Thyroid gland (tissue), 4 donors: ENCODE measurements around the gene LAMA2. TPM values are rescaled to one million over a fixed set of nuclear protein-coding genes. Genes with fewer than 3 reads are reported as not detected.

ENCODE experiments used
- DNase-seq, 2 donors: peaks; one replicate each; pipeline ENCODE4 v3.0.0-alpha.2; 2019
- H3K27ac ChIP-seq, 3 donors: fragments of 200-600 bp; sonication (generic); 1 replicate in 2 of 3; 2 replicates in 1 of 3; pipeline ENCODE4 v1.5.1; 2016 to 2019; ENCODE audit warnings: mild to moderate bottlenecking in 1 of 3, moderate library complexity in 1 of 3
- H3K27me3 ChIP-seq: fragments of 200-600 bp; sonication (generic); one replicate; pipeline ENCODE4 v1.5.1; 2019
- H3K36me3 ChIP-seq, 2 donors: fragments of 200-600 bp; sonication (generic); one replicate each; pipeline ENCODE4 v1.5.1; 2016 to 2019
- H3K4me1 ChIP-seq, 2 donors: fragments of 200-600 bp; sonication (generic); one replicate each; pipeline ENCODE4 v1.5.1; 2017 to 2019
- H3K4me3 ChIP-seq, 3 donors: fragments of 200-600 bp; sonication (generic); replicated peaks in 1 of 3; 1 replicate in 2 of 3; 2 replicates in 1 of 3; pipeline ENCODE4 v1.5.1; 2016; ENCODE audit warnings: mild to moderate bottlenecking in 1 of 3
- H3K9me3 ChIP-seq: fragments of 200-600 bp; sonication (generic); one replicate; pipeline ENCODE4 v1.5.1; 2017
- POLR2A ChIP-seq, 2 donors: fragments of 450-650 bp; IDR thresholded peaks; one replicate each; pipeline ENCODE4 v1.6.1; 2017; ENCODE audit warnings: antibody characterized with exemption in 2 of 2, mild to moderate bottlenecking in 2 of 2, moderate library complexity in 1 of 2
- WGBS, 2 donors: methylation state at CpG; one replicate each; pipeline ENCODE4 v1.1.5; 2017; 5-methylcytosine and 5-hydroxymethylcytosine counted together
- intact Hi-C: fragments of 100-400 bp; cut with DNase I; formaldehyde crosslinking; loops from one replicate; pipeline ENCODE4 v1.15.1; 2023
- total RNA-seq, 4 donors: library from RNA; depleted of rRNA; stranded (reverse); fragments of >200 nt; gene quantifications; one replicate each; pipeline ENCODE4 v1.2.3, GENCODE V29; 2016
- TF ChIP-seq, protein P1 (sequence below), 6 experiments: fragments of 200-600 bp in 3 of 6; fragments of 450-650 bp in 3 of 6; sonication (generic) in 3 of 6; IDR thresholded peaks; one replicate each; pipeline ENCODE4 v1.5.1; 2016 to 2019; ENCODE audit warnings: antibody characterized with exemption in 6 of 6, mild to moderate bottlenecking in 2 of 6, inconsistent platforms in 1 of 6, moderate library complexity in 1 of 6

The LAMA2 gene
- total RNA-seq, 4 donors from 2014 or later = 41.4 to 117 (median 78.9) TPM

DNA sequence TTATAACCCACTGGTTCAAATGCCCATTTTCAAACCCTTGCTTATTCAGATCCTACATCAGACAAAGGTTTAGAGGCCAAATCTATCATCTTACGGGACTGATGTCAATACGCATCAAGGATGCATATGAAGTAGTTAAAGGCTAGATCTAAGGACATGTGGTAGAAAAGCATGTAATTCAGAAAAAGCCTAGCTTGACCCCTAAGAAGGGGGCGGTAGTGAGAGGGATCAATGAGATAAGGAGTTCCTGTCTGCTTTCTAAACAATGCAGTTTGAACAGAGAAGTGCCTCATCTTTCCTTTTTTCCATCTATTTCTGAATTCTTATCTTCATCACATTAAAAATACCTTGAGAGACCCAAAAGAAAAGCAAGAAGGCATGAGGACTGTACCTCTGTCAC, 589.3 kb downstream of the LAMA2 start:
- no peaks in the 10 kb centered on the region for H3K27me3 ChIP-seq
- H3K9me3 ChIP-seq = no peaks in the 10 kb centered on the region
- DNase-seq = no peak
- TF ChIP-seq, protein P1, sequence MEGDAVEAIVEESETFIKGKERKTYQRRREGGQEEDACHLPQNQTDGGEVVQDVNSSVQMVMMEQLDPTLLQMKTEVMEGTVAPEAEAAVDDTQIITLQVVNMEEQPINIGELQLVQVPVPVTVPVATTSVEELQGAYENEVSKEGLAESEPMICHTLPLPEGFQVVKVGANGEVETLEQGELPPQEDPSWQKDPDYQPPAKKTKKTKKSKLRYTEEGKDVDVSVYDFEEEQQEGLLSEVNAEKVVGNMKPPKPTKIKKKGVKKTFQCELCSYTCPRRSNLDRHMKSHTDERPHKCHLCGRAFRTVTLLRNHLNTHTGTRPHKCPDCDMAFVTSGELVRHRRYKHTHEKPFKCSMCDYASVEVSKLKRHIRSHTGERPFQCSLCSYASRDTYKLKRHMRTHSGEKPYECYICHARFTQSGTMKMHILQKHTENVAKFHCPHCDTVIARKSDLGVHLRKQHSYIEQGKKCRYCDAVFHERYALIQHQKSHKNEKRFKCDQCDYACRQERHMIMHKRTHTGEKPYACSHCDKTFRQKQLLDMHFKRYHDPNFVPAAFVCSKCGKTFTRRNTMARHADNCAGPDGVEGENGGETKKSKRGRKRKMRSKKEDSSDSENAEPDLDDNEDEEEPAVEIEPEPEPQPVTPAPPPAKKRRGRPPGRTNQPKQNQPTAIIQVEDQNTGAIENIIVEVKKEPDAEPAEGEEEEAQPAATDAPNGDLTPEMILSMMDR (IDR thresholded peaks at IDR 0.05) = no peak
- TF ChIP-seq POLR2A (IDR thresholded peaks at IDR 0.05) = no peak
- no peak overlapping the region for H3K27ac ChIP-seq
- H3K4me1 ChIP-seq = no peaks in the 10 kb centered on the region
- no peaks in the 10 kb centered on the region for H3K36me3 ChIP-seq
- WGBS, 2 donors = 81 to 83% methylated on average over 3 of the region's 3 CpGs
- H3K4me3 ChIP-seq = no peak overlapping the region
- intact Hi-C loops = no loop called here

DNA sequence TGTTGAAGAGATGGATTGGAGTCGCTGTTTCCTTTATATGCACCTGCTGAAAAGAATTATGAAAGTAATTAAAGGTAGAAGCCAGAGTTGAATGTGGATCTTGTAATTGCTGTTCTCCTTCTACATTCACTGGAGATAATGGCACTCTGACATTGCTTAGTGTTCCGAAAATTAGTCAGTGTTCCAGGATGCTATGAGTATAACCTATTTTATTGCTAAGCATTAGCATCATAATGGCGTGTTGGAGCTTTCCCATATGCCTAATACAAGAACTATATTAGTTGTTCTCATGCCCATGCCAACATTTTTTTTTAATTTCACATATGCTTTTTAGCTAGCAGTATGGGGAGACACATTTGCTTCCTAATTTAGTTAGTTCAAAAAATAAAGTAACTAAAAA, 590.6 kb downstream of the LAMA2 start:
- Histone ChIP-seq H3K4me1 (no peaks in the 10 kb centered on the region), H3K27ac (no peak overlapping the region), H3K27me3 (no peaks in the 10 kb centered on the region), H3K9me3 (no peaks in the 10 kb centered on the region), H3K4me3 (no peak overlapping the region), H3K36me3 (no peaks in the 10 kb centered on the region)
- TF ChIP-seq, protein P1 (IDR thresholded peaks at IDR 0.05) = no peak
- 94 to 96% methylated on average over 3 of the region's 3 CpGs for WGBS, 2 donors
- no peak for DNase-seq
- intact Hi-C loops = no loop called here

DNA sequence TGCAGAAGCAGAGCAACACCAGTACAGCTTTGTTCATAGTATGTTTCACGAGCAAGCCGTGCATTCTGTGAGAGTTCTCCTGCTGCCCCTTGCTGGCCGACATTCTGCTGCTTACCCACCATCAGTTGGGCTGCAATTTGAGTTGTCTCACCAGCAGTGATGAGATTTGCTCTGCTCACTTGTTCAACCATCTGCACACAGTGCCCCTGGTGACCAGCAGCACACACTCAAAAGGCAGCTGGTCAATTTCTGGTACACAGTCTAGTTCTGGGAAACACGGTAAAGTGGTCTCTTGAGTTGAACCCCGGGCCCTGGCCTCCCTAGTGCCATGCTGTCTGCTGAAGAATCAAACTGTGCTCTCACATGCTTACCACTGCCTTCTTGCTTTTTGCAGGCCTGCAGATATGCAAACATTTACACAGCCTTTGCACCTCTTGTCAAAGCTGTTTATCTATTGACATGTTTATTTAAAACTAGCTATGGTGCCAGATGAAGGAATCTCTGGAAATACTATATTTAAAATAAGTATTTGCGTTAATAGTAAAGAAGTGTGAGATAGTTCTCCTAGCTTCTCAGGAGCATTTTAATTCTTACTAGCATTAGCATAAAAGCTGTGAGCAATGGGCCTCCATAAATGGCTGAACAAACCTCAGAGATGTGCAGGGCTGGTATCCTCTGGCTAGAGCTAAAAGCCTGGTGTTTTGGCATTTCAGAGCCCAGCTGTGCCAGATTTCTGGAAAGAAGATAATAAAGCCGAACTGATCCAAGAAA, 592.7 kb downstream of the LAMA2 start:
- 75 to 76% methylated on average over 7 of the region's 7 CpGs for WGBS, 2 donors
- intact Hi-C loops = no loop called here

DNA sequence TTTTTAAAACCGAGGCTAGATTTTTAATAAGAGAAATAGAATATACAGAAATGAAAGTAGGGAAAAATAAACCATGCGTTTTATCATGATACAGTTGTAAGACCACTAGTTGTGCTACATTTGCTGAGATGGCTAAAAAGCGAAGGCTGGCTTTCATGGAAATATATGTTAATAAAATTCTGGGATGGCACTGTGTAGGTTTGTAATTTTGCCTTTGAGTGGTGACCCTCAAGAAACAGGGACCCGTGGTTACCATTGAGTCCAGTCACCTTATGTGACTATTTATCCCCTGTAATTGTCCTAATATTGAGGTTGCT, 593.3 kb downstream of the LAMA2 start:
- no peak overlapping the region for H3K4me3 ChIP-seq
- intact Hi-C loops = no loop called here
- H3K36me3 ChIP-seq = no peaks in the 10 kb centered on the region
- H3K27ac ChIP-seq = no peak overlapping the region
- no peaks in the 10 kb centered on the region for H3K27me3 ChIP-seq
- TF ChIP-seq POLR2A (IDR thresholded peaks at IDR 0.05) = no peak
- TF ChIP-seq, protein P1 (IDR thresholded peaks at IDR 0.05) = no peak
- WGBS, 2 donors = 88 to 89% methylated on average over 4 of the region's 4 CpGs
- no peak for DNase-seq
- no peaks in the 10 kb centered on the region for H3K4me1 ChIP-seq
- no peaks in the 10 kb centered on the region for H3K9me3 ChIP-seq

More for the DNA sequence above, 592.7 kb downstream of the LAMA2 start:
- Histone ChIP-seq H3K9me3 (no peaks in the 10 kb centered on the region), H3K27ac (no peak overlapping the region), H3K36me3 (no peaks in the 10 kb centered on the region), H3K4me3 (no peak overlapping the region), H3K4me1 (no peaks in the 10 kb centered on the region), H3K27me3 (no peaks in the 10 kb centered on the region)
- no peak for DNase-seq
- TF ChIP-seq, protein P1 (IDR thresholded peaks at IDR 0.05) = no peak
- no peak for TF ChIP-seq POLR2A (IDR thresholded peaks at IDR 0.05)

DNA sequence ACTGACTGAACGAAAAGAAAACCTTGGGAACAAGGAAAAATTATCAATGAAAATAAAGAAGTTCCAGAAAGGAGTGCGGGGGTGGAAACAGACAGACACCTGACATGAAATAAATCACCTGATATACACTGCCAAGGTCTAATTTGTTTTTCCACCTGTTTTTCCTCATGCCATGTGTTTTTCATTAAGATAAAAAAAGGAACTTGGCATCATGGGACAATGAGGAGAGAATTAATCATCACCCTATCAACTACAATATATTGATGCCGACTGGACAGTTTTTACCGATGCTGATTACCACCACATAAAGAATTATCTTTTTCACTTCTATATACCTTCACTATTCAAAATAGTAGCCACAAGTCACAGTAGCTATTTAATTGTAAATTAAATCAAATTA, 593.9 kb downstream of the LAMA2 start:
- no peak for DNase-seq
- 82 to 86% methylated on average over 4 of the region's 4 CpGs for WGBS, 2 donors
- no peaks in the 10 kb centered on the region for H3K9me3 ChIP-seq
- no peak overlapping the region for H3K27ac ChIP-seq
- TF ChIP-seq, protein P1 (IDR thresholded peaks at IDR 0.05) = no peak
- TF ChIP-seq POLR2A (IDR thresholded peaks at IDR 0.05) = no peak
- H3K36me3 ChIP-seq = no peaks in the 10 kb centered on the region
- H3K4me1 ChIP-seq = no peaks in the 10 kb centered on the region
- H3K4me3 ChIP-seq = no peak overlapping the region
- intact Hi-C loops = no loop called here
- H3K27me3 ChIP-seq = no peaks in the 10 kb centered on the region
